Neutrophil (primary cell): ENCODE data around the gene PLVAP.

Experiments used
- H3K27ac ChIP-seq: fragments of 200-600 bp; sonication (generic); 2 replicates; pipeline ENCODE4 v1.5.1; 2016; ENCODE audit warnings: mild to moderate bottlenecking, moderate library complexity
- H3K27me3 ChIP-seq: fragments of 200-600 bp; sonication (generic); 2 replicates; pipeline ENCODE4 v1.6.0; 2016; ENCODE audit warnings: mild to moderate bottlenecking
- H3K36me3 ChIP-seq: fragments of 200-600 bp; sonication (generic); 2 replicates; pipeline ENCODE4 v1.5.1; 2017
- H3K4me1 ChIP-seq, 2 experiments: fragments of 200-600 bp in 1 of 2; sonication (generic) in 1 of 2; 1 replicate in 1 of 2; 2 replicates in 1 of 2; pipeline versions ENCODE4 v1.5.1 to v1.6.1; 2013 to 2016; ENCODE audit warnings: low read depth in 1 of 2, low read length in 1 of 2, mild to moderate bottlenecking in 1 of 2, moderate library complexity in 1 of 2; ENCODE audit not compliant: control insufficient read depth in 1 of 2, insufficient read depth in 1 of 2
- H3K4me3 ChIP-seq, 2 experiments: fragments of 200-600 bp in 1 of 2; sonication (generic) in 1 of 2; 1 replicate in 1 of 2; 2 replicates in 1 of 2; pipeline ENCODE4 v1.5.1; 2013 to 2016; ENCODE audit warnings: low read depth in 1 of 2, low read length in 1 of 2, mild to moderate bottlenecking in 1 of 2, moderate library complexity in 1 of 2
- H3K9me3 ChIP-seq: fragments of 200-600 bp; sonication (generic); 2 replicates; pipeline ENCODE4 v1.5.1; 2016
- TF ChIP-seq, protein P1 (sequence below): fragments of 200-600 bp; sonication (generic); IDR thresholded peaks from 2 replicates; pipeline ENCODE4 v1.5.1; 2016; ENCODE audit warnings: antibody characterized with exemption

PLVAP gene

DNA sequence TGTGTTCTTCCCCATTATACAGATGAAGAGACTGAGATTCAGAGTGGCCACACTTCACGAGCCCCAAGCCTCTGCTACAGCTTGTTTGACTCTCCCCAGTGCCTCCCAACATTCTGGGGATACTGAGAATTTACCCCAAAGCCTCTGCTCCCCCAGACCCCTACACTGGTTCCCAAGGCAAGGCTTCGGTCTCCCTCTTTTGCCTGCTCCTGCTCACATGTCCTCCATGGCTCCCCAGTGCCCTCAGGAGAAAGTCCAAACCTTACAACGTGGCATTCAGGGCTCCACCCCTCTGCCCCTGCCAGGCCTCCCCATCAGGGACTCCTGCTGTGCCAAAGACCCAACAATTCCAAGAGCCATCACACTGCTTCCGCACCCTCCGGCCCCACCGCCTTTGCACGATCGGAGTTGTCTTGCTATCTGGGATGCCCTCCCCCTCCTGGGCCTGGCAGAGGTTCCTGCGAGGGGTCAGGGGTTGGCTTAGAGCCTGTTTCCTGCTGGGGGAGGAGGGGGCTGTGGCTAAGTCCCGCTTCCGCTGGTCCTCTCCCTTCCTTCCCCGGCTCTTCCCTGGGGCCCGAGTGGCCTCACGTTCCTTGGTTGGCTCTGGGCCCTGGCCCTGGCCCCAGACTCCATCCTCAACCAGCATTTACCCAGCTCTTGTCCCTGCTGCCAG lies 24.4 kb downstream of the PLVAP start:
- Histone ChIP-seq H3K27me3 (peaks cover 61% of the 10 kb centered on the region), H3K27ac (no peak overlapping the region), H3K4me3 (no peak overlapping the region)

DNA sequence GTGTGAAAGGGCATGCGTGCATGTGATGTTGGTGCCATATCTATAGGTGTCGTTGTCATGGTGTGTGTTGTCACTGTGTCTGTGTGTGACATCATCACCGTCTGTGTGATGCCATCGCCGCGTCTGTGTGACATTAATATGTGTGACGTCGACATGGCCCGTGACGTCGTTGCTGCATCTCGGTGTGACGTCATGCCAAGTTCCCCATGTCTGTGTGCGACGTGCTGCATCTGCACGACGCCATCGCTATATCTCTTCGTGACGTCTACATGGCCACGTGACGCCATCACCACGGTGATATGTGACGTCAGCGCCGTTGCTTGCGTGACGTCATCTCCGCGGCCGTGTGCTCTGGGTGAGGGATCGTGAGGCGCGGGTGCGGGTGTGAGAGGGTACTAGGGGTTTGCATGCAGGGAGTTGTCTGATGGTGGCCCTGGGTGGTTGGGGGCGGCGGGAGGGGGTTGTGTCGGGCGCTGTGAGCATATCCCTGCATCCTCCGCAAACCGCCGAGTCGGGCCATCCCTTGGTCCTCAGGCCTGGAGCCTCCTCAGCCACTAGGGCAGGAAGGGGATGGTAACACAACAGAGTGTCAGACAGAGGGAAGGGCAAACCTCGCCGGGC lies 25.2 kb downstream of the PLVAP start:
- Histone ChIP-seq H3K27ac (no peak overlapping the region), H3K36me3 (no peaks in the 10 kb centered on the region), H3K4me3 (no peak overlapping the region), H3K4me1 (peaks cover 0 to 4% of the 10 kb centered on the region in 2 experiments), H3K9me3 (no peaks in the 10 kb centered on the region), H3K27me3 (peaks cover 69% of the 10 kb centered on the region)
- TF ChIP-seq, protein P1, sequence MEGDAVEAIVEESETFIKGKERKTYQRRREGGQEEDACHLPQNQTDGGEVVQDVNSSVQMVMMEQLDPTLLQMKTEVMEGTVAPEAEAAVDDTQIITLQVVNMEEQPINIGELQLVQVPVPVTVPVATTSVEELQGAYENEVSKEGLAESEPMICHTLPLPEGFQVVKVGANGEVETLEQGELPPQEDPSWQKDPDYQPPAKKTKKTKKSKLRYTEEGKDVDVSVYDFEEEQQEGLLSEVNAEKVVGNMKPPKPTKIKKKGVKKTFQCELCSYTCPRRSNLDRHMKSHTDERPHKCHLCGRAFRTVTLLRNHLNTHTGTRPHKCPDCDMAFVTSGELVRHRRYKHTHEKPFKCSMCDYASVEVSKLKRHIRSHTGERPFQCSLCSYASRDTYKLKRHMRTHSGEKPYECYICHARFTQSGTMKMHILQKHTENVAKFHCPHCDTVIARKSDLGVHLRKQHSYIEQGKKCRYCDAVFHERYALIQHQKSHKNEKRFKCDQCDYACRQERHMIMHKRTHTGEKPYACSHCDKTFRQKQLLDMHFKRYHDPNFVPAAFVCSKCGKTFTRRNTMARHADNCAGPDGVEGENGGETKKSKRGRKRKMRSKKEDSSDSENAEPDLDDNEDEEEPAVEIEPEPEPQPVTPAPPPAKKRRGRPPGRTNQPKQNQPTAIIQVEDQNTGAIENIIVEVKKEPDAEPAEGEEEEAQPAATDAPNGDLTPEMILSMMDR = no peak

More for the DNA sequence above, 24.4 kb downstream of the PLVAP start:
- H3K4me1 ChIP-seq = peaks cover 0 to 4% of the 10 kb centered on the region in 2 experiments
- H3K9me3 ChIP-seq = no peaks in the 10 kb centered on the region
- TF ChIP-seq, protein P1 = no peak
- H3K36me3 ChIP-seq = no peaks in the 10 kb centered on the region

DNA sequence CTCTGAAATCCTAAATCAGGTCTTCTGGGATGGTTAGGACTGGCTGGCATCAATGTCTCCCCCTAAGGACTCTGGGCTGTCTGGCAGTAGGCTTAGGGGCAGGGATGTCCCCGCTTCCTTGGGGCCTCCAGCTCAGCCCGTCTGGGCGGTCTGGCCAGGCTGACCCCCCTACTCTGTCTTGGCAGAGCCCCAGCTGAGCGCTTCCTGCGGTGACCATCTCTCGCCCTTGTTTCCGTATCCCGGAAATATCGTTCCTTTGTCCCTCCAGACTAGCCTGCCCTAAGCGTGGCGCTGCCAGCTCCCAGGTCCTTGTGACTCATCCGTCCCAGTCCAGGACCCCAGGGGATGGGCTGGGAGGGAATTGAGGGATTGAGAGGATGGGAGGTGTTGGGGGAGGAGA lies 28.4 kb downstream of the PLVAP start:
- peaks cover 73% of the 10 kb centered on the region for H3K27me3 ChIP-seq
- TF ChIP-seq, protein P1 = no peak
- H3K27ac ChIP-seq = no peak overlapping the region
- no peaks in the 10 kb centered on the region for H3K36me3 ChIP-seq
- H3K4me3 ChIP-seq = no peak overlapping the region
- H3K4me1 ChIP-seq = peaks cover 2 to 4% of the 10 kb centered on the region in 2 experiments
- H3K9me3 ChIP-seq = no peaks in the 10 kb centered on the region

DNA sequence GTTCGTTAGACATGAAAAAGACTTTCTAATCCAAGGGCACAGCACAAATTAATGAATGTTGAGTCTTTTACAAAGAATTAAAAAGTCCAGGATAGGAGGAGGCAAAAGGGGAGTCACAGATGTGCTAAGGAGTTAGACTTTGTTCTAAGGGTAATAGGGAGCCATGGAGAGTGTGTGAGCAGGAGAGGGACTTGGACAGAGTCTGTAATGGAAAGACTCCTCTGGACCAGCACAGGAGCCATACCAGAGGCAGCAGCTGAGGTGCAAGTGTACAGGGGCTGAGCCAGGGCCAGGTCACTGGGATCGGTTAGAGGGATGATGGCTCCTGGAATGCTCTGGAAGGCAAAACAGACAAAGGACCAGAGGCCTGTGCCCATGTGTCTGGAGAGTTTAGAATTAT lies 29.3 kb downstream of the PLVAP start:
- H3K4me1 ChIP-seq = peaks cover 2 to 4% of the 10 kb centered on the region in 2 experiments
- TF ChIP-seq, protein P1 = no peak
- no peak overlapping the region for H3K27ac ChIP-seq
- no peak overlapping the region for H3K4me3 ChIP-seq
- peaks cover 65% of the 10 kb centered on the region for H3K27me3 ChIP-seq
- no peaks in the 10 kb centered on the region for H3K9me3 ChIP-seq
- no peaks in the 10 kb centered on the region for H3K36me3 ChIP-seq

DNA sequence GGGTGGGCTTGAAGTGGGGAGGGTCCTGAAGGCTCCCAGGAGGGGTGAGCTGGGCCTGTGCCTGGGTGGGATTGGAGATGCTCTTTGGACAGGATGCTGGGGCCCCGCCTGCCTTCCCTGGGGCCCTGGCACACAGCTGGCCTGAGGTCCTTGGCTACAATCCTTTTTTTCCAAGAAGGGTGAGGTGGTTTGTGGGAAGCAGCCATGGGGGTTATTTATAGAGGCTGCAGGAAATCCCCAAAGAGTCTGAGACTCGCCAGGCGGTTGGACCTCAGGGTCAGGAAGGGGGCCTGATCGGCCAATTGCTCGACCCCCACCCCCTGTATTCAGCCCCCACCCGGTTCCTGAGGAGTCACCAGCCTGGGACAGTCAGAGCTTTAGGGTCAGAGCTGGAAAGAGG lies 29.8 kb downstream of the PLVAP start:
- TF ChIP-seq, protein P1 = no peak
- Histone ChIP-seq H3K27me3 (peaks cover 60% of the 10 kb centered on the region), H3K27ac (no peak overlapping the region), H3K4me1 (peaks cover 2 to 4% of the 10 kb centered on the region in 2 experiments), H3K4me3 (no peak overlapping the region), H3K36me3 (no peaks in the 10 kb centered on the region), H3K9me3 (no peaks in the 10 kb centered on the region)
